Measurements from ENCODE around the gene MGMT. TPM values are rescaled to one million over a fixed set of nuclear protein-coding genes. Genes with fewer than 3 reads are reported as not detected.

Gene MGMT
- total and polyA plus RNA-seq, 2 of the 4 experiments (the other 2 are of a cell fraction): 11.5 to 17.8 TPM

DNA sequence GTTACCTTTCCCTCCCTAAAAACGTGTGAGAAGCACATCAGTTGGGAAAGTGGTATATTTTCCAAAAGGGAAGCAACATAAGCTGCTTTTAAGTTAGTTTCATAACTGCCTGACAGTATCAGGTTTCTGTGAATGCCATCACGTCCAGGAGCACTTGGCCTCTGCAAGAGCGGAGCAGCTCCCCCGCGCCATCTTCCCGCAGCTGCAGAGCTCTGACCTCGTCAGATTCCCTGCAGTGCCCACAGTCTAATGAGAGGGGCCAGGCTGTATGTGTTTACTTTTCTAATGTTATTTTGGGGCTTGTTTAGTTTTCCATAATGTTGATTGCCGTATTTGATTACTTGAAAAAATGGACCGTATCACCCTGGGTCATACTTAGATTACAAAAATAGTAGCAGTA, 74.2 kb downstream of the MGMT start:
- peaks cover 2% of the 10 kb centered on the region; the same call in 1 of the 2 replicates for H3K4me1 ChIP-seq (ENCODE audit: control insufficient read depth, insufficient read depth, low read length)
- H3K79me1 ChIP-seq (ENCODE audit: low read depth in 1 of 2, low read length in 2 of 2): no peaks in the 10 kb centered on the region
- in situ Hi-C loops (cut with MboI; ENCODE audit: low sequenced_read_pairs): no loop called here
- no peak for TF ChIP-seq RFX5 (IDR thresholded peaks at IDR 0.05; ENCODE audit: low read depth, low read length)
- TF ChIP-seq BHLHE40 (IDR thresholded peaks at IDR 0.05; ENCODE audit: low read depth, low read length): no peak
- no peak overlapping the region for H3K4me2 ChIP-seq (ENCODE audit: low read depth, low read length)
- no peaks in the 10 kb centered on the region for H3K9me1 ChIP-seq (ENCODE audit: insufficient read depth, low read length)
- H2AFZ ChIP-seq (replicated peaks; ENCODE audit: low read length, poor library complexity): no peak overlapping the region
- H2BK20ac ChIP-seq (ENCODE audit: low read depth, low read length): no peak overlapping the region
- H4K20me1 ChIP-seq (ENCODE audit: insufficient read depth, low read length): no peaks in the 10 kb centered on the region
- BruUV-seq (replicated peaks): no TSS peak
- no peak overlapping the region for H2BK15ac ChIP-seq (ENCODE audit: low read depth, low read length)
- no peak overlapping the region for H2BK120ac ChIP-seq (ENCODE audit: low read depth, low read length)
- no peak overlapping the region for H2AK5ac ChIP-seq (ENCODE audit: low read depth, low read length)
- no peak overlapping the region for H3K56ac ChIP-seq (ENCODE audit: extremely low read depth, insufficient read depth, low read length)
- no peak overlapping the region for H4K5ac ChIP-seq (ENCODE audit: low read depth, low read length)
- H4K8ac ChIP-seq (ENCODE audit: low read depth in 2 of 2, low read length in 2 of 2): no peak overlapping the region
- no peak overlapping the region for H3K14ac ChIP-seq (replicated peaks; ENCODE audit: low read depth, low read length)
- intact Hi-C loops (cut with micrococcal nuclease): no loop called here
- POLR2A ChIA-PET (ENCODE audit: unreplicated experiment): no interaction called here
- H3K4me3 ChIP-seq (ENCODE audit: insufficient read depth, low read depth, low read length): no peak overlapping the region
- no peaks in the 10 kb centered on the region for H3K27me3 ChIP-seq (ENCODE audit: control insufficient read depth, insufficient read depth, low read length)
- no peak overlapping the region for H3K4ac ChIP-seq (ENCODE audit: low read depth, low read length)
- dilution Hi-C loops (cut with HindIII; ENCODE audit: low sequenced_read_pairs, unreplicated experiment): no loop called here
- no peak overlapping the region for H4K91ac ChIP-seq (ENCODE audit: insufficient read depth, low read depth, low read length)
- ATAC-seq (ENCODE audit: low read depth): peak; percentile 51
- DNase-seq: peak; percentile 36
- no peak overlapping the region for H2BK5ac ChIP-seq (ENCODE audit: low read depth, low read length, poor library complexity, severe bottlenecking)
- H3K36me3 ChIP-seq (ENCODE audit: control insufficient read depth, insufficient read depth, low read length): peaks cover 1% of the 10 kb centered on the region; the same call in 1 of the 2 replicates
- no peak overlapping the region for H3K9ac ChIP-seq (ENCODE audit: low read depth, low read length)
- H3K18ac ChIP-seq (ENCODE audit: low read depth, low read length): no peak overlapping the region
- no peak overlapping the region for H2AK9ac ChIP-seq (replicated peaks; ENCODE audit: low read depth, low read length, poor library complexity)
- no peak overlapping the region for H3K27ac ChIP-seq (ENCODE audit: insufficient read depth, low read length)
- no peaks in the 10 kb centered on the region for H3K9me3 ChIP-seq (ENCODE audit: control insufficient read depth, insufficient read depth, low read length)
- no peak overlapping the region for H3K23ac ChIP-seq (ENCODE audit: low read depth, low read length)
- CTCF ChIA-PET: no interaction called here
- no CpG with 5 or more reads among the region's 9 CpGs for WGBS, 2 experiments (ENCODE audit: extremely low coverage in 2 of 2, insufficient read length in 1 of 2)

Measured in IMR-90 (cell line).